SK-N-SH treated with all-trans-retinoic acid at 6 μM for 48 hours (cell line): ENCODE measurements around the gene ERVK3-1.

Experiments used
- ARNTL ChIP-seq: fragments of 450-650 bp; formaldehyde crosslinking; IDR thresholded peaks from 2 replicates; pipeline ENCODE4 v1.5.0; 2020; ENCODE audit warnings: low read depth, mild to moderate bottlenecking, moderate library complexity, borderline replicate concordance
- ISL1 ChIP-seq: fragments of 250-450 bp; sonication (Bioruptor Pico); IDR thresholded peaks from 2 replicates; pipeline ENCODE4 v2.1.2; 2022; ENCODE audit warnings: mild to moderate bottlenecking, moderate library complexity
- POU6F1 ChIP-seq: fragments of 250-450 bp; sonication (Bioruptor Pico); IDR thresholded peaks from 2 replicates; pipeline ENCODE4 v1.8.0; 2021; ENCODE audit warnings: low read depth, mild to moderate bottlenecking, moderate library complexity, borderline replicate concordance
- ZC3H10 ChIP-seq: fragments of 250-450 bp; sonication (Bioruptor Pico); IDR thresholded peaks from 2 replicates; pipeline ENCODE4 v1.5.1; 2021; ENCODE audit warnings: mild to moderate bottlenecking, moderate library complexity
- ZFP3 ChIP-seq: fragments of 250-450 bp; sonication (Bioruptor Pico); IDR thresholded peaks from 2 replicates; pipeline ENCODE4 v1.5.0; 2020; ENCODE audit warnings: mild to moderate bottlenecking, moderate library complexity
- ZFP30 ChIP-seq: fragments of 450-650 bp; formaldehyde crosslinking; IDR thresholded peaks from 2 replicates; pipeline ENCODE4 v1.5.0; 2022; ENCODE audit warnings: mild to moderate bottlenecking, moderate library complexity
- ZNF565 ChIP-seq: fragments of 450-650 bp; formaldehyde crosslinking; conservative IDR thresholded peaks from 2 replicates; pipeline ENCODE4 v1.5.0; 2020; ENCODE audit warnings: low read depth, mild to moderate bottlenecking, moderate library complexity
- ZNF70 ChIP-seq: fragments of 450-650 bp; formaldehyde crosslinking; IDR thresholded peaks from 2 replicates; pipeline ENCODE4 v1.5.0; 2020; ENCODE audit warnings: mild to moderate bottlenecking, moderate library complexity

GRCh38 chr19:58261968-58262921 is 42.9 kb upstream of the ERVK3-1 start:
- TF ChIP-seq ZFP3 (CRISPR knock-in tag) (no peak), ZNF565 (CRISPR knock-in tag) (no peak), ZNF70 (CRISPR knock-in tag) (no peak), ISL1 (CRISPR knock-in tag) (no peak), ARNTL (no peak), ZC3H10 (CRISPR knock-in tag) (no peak), POU6F1 (CRISPR knock-in tag) (no peak), ZFP30 (CRISPR knock-in tag) (no peak)
